Frontal cortex (tissue), 4 donors: ENCODE data around the gene CREB3. TPM values are rescaled to one million over a fixed set of nuclear protein-coding genes. Genes with fewer than 3 reads are reported as not detected.

ENCODE experiments used
- DNase-seq, 2 donors: peaks; one replicate each; pipeline ENCODE4 v3.0.0; 2012; ENCODE audit warnings: low spot score in 2 of 2
- FAIRE-seq: peaks from 2 replicates; lab custom pipeline; 2012; peaks lifted over from hg19 to GRCh38; lab: Jason Lieb, UNC
- total RNA-seq: library from RNA; depleted of rRNA; stranded (reverse); fragments of >200 nt; gene quantifications from one replicate; pipeline ENCODE4 v1.2.3, GENCODE V29; 2014
- donor health status: control.
- donor health status: control.
- donor health status: control.

CREB3 gene
- total RNA-seq, 1 donor from 2014 or later, result 30.6 TPM

DNA sequence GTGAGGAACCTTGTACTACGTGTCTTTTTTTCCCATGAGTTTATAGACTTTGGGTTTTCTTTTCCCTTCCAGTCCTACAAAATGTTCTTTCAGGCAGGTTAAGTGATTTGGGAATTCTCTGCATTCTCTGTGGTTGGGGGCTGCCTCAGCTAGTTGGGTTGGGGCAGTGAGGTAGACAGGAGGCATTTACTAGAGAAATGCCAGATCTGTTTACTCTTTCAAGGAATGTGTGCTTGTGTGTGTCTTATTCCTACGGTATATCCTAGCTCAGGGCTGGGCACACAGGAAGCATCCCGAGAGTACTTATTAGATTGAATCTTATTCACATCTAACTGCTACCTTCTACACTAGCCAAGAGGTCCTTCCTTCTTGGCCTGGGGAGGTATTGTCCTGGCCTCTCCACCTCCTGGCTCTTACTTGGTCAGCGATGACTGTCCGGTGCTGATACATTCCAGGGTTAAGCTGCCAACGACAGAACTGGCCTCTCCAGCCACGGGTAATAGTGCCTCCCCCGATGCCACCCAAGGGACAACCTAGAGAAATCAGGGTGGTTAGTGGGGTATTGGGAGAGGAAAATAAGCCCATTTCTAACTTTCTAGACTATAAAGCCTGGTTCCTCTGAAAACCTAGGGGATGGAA, 11.5 kb downstream of the CREB3 start:
- DNase-seq, result no peak
- FAIRE-seq, result no peak

DNA sequence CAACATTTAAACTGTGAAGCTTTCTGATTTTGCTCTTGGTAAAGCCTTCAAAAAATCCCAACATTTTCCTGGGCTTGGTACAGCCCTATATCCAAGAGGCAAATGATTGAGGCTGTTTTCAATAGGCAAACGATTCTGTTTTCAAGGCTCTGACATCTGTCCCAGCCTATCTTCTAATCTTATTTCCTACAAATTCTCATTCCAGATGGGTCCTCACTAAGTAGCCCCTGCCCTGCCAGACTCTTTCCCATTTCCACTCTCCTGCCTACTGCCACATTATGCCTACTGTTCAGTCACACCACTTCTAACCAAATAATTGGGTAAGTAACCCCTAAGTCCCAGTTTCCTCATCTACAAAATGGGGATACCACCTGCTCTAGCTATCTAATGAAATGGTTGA, 13.1 kb downstream of the CREB3 start:
- DNase-seq, result no peak
- no peak for FAIRE-seq

DNA sequence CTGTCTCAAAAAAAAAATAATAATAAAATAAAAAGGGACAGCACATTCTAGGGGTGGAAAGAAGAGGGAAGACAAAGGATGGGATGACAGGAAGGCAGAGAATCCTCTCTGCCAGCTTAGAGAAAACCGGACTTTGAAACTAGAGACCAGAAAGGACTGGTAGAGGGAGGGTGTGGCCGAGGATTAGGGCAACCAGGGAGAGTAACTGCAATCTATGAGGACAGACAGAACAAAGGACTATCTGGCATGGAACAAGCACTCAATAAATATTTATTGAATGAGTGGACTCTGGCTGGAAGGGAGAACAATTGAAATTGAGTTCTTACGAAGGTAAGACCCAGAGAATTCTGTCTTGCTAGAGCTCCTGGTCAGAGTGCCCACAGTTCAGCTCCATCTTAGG, 14.1 kb downstream of the CREB3 start:
- no peak for FAIRE-seq

DNA sequence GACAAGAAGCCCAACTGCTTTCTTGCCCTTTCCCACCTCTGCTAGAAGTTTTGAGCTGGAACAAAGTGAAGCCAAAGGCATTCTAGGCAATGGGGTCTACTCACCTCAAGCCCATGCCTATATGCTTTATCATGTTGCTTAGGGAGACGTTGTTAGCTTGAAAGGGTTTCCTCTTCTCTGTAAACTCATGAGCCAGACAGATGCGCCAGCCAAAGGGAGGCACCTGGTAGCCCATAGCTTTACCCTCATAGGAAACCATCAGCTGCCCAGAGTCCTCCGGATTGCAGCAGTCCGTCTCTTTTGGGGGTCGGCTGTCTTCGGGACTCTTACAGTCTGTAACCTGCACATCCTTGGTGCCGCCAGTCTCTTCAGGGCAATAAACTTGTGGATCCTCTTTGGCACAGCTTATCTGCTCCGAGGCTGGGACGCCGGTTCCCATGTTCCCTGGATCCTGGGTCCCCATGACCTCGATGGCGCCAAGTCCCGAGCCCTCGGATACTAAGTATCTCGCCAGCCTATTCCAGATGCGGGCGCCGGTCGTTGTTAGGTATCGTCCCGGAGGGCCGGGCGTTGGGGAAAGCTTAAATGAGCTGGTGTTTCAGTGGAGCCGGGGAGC, 15.9 kb downstream of the CREB3 start:
- FAIRE-seq (no peak), DNase-seq (no peak)

More for the DNA sequence above, 14.1 kb downstream of the CREB3 start:
- no peak for DNase-seq

DNA sequence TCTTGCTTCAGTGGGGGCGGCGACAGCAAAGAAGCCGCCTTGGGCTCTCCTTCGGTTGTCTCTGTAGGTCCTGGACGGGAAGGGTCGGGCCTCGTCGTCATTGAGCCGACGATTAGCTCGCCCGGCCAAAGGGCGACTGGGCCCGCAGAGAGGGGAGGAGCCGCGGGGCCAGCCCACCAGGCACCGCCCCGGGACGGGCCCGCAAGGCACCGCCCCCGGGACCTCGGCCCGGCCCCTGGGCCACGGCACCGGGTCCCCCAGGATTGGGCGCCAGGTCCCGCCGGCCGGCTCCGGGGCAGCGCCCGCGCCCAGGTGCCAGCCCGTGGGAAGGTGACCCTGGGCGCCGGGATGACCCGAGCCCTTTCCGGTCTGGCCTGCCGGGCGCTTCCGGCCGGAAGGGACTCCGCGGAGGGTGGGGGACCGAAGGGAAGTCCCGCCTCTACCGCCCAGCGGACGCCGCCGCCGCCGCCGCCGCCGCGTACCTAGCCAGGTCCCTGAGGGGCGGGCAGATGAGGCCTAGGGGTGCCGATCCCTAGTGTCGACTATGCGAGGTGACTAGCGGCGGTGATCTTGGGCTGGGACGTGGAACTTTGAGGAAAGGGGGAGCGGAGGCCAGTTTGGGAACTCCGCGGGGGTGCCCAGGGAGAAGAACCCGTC, 16.5 kb downstream of the CREB3 start, which contains the start of the genes GBA2 and RGP1:
GBA2 (minus strand) TSS at position 371 of the 657 bp plus-strand sequence. CDS start 524 bp downstream, outside the sequence.
RGP1 (plus strand) TSS at position 430 of the 657 bp plus-strand sequence. CDS start 469 bp downstream, outside the sequence.
- FAIRE-seq, result no peak
- DNase-seq, result peak; percentile 84 to 86

DNA sequence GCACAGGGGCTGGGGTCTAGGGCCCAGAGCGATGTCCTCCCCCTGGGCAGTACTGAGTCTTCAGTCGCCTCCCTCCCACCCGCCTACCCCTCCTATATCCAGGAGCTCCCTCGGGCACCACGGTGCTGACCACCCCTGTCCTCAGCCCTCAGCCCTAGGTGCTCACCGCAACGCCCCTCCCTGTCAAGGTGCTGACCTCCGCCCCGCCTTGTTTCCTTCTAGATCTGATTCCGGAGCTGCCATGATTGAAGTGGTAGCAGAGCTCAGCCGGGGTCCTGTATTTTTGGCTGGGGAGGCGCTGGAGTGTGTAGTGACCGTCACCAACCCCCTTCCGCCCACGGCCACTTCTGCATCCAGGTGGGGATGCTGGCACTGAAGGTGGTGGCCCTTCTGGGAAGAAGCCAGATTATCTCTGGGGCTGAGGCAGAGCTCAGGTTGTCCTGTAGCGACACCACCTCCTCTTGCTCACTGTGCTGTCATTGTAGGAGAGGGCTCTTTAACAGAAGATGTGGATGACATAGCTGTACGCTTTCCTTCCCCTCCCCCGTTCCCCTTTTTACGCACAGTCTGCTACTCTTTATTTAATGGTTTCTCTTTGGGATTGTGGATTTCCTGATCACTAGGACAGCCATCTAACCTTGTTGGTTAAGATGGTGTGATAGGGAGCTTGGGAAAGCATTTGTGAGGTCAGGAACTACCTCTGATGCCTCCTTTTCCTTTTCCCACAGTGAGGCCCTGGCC, 17.2 kb downstream of the CREB3 start:
- FAIRE-seq, result no peak
- DNase-seq, result no peak

DNA sequence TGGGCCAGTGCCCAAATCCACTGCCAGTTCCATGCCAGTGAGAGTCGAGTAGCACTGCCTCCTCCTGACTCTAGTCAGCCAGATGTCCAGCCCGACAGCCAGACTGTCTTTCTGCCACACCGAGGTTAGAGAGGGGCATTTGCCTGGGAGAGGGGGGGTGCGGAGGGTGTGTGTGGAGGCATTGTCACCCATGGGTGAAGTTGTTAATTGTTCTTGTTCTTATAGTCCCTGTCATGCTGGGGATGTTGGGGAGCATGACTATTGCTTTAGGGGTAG, 17.7 kb downstream of the CREB3 start:
- no peak for DNase-seq
- FAIRE-seq, result no peak

DNA sequence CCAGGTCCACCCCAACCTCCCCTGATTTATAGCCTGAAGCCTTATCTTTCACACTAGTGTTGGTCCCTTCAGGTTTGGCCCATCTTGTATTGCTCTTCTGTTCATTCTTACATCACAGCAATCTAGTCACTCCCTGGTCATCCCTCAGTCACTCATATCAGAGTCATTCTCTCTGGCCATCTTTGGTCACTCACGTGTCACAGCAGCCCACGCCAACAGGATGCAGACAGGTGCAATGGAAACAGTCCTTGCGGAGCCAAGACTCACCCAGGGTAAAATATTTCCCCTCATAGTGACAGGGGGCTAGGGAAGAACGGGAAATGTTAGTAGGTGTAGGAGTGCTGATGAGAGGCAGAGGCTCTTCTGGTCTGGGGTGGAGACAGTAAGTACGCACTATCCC, 21.0 kb downstream of the CREB3 start:
- DNase-seq (no peak), FAIRE-seq (no peak)

DNA sequence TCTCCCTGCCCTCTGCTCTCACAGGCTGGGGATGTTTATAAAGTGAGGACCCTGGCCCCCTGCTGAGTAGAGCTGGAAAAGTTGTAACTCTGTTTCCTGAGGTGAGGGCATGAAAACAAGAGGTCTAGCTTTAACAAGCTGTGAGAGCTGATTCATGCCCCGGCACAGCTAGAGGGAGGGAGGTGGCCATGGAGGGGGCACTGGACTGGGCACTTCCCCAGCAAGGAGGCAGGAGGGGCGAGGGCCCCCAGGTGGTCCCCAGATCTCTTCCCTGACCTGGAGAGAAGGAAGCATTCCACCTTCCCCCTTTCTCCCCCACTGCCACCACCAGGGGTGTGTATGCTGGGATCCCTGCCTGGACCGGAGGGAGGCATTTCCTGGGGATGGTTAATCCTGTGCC, 21.8 kb downstream of the CREB3 start, which contains the start of gene MSMP:
MSMP (minus strand) TSS at position 13 of the 400 bp plus-strand sequence. CDS start 147 bp downstream, outside the sequence.
- DNase-seq (no peak), FAIRE-seq (no peak)

DNA sequence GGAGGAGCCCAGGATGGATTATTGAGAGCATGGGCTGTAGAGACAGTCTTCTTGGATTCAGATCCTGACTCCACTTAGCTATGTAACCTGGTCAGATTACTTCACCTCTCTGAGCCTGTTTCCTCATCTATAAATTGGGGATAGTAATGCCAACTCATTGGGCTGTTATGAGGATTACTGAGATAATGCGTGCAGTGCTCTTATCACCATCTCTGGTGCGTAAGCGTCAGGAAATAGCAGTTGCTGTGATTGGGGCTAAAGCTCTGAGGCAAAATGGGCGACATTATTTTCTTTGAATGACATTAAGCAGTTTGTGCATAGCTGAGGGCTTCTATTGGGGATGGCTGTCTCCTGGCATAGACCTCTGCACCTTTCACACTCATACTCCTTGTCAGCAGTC, 22.6 kb downstream of the CREB3 start:
- FAIRE-seq, result no peak
- no peak for DNase-seq

DNA sequence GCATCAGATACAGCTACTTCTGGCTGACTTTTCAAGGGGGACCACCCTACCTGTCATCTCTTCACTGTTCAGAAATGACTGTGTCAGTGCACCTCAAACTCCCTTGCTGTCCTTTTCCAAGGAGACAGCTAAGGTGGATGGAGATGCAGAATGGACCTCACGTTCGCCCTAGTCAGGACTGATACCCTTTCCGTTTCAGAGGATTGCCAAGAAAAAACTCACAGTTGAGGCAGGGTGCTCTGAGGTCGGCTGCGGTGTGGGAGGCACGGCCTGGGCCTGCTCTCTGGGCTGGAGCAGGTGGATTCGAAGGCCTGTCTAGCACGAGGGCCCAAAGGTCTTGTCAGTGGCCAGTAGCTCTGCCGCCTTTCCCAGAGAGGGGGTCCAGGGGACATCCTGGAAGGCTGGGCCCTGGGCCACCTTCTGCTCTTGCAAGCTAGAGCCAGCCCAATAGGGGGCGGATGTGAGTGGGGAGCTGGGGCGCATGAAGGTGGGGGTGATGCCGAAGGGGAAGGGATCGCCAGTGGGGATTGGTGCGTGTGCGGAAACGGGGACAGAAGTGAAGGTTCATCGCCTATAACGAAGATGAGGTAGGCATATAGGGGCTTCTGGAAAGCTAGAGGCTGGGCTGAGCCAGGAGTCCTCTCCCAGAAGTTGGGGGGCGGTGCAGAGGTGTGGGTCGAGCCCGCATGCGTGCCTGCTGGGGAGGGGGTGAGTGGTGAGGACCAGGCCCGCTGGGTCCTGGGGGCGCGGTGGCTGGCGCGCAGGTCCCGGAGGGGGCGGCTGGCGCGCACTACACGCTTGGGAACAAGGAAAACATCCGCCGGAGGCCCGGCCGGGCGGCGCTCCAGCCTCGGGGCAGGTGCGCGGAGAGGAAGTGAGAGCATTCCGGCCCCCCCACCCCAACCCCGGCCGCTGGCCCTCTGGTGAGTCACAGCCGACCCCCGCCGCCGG, 24.1 kb downstream of the CREB3 start:
- FAIRE-seq (no peak), DNase-seq (peak; percentile 32 to 41)

DNA sequence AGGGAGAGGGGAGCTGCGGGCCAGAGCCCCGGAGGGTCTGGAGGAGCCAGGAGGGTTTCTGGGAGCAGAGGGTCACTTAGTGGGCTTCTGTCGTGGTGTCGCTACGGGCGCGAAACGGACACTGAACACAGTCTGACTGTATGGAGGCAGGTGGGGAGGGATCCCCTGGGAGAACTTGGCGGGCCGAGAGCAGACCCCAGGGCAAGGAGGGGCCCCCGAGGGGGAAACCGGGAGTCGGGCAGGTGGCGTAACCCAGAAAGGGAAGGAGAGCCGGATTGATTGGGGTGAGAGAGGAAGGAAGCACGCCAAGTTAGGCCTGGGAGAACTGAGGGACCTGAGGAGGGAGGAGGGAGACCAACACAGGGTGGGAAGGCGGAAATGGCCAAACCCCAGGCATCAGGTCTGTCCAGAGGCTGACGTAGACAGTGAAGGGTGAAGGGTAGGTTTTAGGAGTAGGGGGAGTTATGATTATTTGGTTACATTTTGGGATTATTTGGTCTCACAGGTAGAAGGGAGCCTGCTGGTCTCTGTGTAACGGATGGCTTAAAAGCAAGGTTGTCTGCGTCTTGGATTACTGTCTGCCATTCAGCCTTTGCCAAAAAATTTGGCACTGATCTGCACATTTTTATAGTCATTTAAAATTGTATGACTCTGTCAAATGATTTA, 24.9 kb downstream of the CREB3 start:
- FAIRE-seq, result no peak
- no peak for DNase-seq

DNA sequence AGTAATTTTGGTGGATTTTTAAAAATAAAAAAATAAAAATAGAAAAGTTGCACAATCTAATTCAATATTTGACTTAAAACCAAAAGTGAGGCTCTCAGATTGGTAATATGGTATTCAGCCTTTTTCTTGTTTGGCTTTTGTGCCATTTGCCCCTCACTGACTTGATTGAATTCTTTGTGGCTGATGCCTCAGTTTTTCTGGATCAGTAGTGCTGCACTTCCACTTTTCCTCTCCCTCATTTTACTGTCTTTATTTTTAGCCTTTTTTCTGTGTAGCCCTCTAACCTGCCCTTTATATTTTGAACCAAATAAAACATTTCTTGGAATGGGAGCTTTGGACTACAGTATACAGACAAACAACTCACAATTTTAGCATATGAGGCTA, 25.4 kb downstream of the CREB3 start:
- FAIRE-seq, result no peak
- DNase-seq, result no peak

DNA sequence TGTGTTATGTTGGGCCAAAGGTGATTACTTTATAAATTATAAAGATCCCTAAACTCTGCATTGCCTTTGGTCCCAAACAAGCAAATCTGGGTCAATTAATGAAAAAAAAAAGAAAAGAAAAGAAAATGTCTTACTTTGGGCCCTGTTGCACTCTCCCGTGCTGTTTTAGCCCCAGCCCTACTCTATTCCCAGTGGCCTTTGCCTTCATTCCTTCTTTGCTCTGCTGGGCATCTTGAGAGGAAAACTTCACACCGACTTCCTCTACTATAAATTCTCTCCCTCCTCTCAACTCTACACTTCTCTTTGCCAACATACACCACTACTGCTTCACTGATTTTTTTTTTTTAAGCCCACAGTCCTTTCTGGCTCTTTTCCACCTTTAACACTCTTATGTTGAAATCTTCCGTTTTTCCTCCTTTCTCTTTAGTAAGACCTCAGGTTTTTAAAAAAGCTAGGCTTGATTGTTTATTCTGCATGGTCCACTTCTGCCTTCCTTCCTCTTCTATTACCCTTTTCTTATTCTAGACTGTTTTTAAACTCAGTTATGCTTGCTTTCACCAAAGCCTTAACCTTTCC, 26.1 kb downstream of the CREB3 start:
- FAIRE-seq, result no peak
- DNase-seq, result no peak

DNA sequence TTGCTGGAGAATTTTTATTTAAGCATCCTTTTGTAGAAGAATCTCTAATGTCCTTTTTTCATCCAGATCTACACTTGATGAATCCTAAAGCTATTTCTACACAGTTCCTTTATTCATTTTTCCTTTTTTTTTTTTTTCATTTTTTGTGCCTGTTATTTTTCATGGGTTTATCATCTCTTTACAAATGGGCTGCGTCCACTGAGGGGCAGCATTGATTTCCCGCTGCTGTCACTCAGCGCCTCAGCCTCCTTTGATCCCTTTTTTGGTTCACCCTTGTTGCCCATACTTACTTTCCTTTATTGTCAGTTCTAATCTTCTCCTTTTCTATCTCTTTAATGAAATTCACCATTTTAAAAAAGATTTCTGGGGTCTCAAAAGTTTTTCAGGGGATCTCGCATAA, 27.3 kb downstream of the CREB3 start:
- DNase-seq (no peak), FAIRE-seq (no peak)

DNA sequence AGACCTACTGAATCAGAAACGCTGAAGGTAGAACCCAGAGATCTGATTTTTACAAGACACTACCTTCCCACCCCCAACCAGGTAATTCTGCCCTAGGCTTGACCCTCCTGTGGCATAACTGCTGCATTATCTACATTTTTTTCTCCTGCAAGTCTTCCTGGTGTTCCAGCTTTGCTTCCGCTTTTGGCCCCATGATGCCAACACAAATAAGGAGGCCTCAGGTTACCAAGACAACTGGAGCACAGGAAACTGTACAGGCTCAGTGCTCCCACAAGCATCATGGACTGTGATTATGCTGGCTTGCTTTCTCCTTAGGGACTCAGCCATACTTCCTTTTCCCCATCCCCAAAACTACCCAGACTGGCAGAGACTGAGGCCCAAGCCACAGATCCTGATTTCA, 28.2 kb downstream of the CREB3 start:
- FAIRE-seq, result no peak
- DNase-seq, result no peak

DNA sequence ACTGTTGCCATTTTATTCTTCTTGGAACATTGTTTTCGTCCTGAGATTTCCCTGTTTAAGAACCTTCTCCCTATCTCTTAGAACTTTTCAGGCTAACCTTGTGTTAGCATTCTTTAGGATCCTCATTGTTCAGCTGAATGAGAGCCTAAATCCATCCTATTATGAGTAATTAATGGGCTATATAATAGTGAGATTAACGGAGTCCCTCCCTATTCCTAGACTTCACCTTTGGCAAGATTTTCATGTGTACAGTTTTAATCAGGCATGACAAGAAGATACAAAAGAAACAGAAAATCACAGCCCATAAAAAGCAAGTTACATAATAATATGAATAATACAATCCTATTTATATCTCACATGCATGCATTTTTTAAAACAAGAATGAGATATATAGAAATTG, 30.7 kb downstream of the CREB3 start:
- FAIRE-seq (no peak), DNase-seq (no peak)

DNA sequence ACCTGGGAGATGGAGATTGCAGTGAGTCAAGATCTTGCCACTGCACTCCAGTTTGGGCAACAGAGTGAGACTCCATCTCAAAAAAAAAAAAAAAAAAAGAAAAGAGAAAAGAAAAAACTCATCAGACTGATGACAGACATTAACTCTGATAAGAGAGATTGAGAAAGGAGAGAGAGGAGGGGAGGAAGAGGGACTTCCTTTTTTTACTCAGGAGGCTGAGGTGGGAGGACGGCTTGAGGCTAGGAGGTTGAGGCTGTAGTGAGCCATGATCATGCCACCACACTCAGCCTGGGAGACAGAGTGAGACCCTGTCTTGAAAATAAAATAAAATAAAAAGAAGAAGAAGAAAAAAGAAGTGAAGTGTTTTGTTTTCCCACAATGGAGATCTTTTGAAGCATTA, 31.3 kb downstream of the CREB3 start:
- no peak for FAIRE-seq
- no peak for DNase-seq

DNA sequence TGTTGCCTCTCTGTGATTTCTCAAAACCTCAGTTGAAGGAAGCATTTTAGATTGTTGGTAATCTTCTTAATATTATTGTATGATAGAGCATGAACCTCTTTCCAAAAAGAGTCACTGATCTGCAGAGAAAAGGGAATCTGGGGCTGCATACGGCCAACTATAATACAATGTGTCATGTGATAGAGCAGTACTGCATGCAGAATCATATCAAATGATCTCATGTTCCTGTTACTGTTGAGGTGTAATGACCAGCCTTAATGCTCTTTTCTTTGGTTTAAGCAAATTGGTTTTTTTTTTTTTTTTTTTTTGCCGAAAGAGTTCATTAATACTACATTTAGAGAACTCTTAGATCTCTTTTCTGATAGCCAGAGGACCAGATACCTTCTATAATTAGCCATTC, 34.5 kb downstream of the CREB3 start:
- no peak for DNase-seq

More for the DNA sequence above, 34.5 kb downstream of the CREB3 start:
- no peak for FAIRE-seq
